Activated naive CD4-positive, alpha-beta T cell treated with Interleukin-2 at 50 U/mL for 16 hours (primary cell): ENCODE measurements around the gene STAT3.
A peak's percentile ranks its signal among the peaks of the same experiment; 100 is the strongest.
"Not testable (repeated sequence)": the region's sequence is repeated elsewhere in the genome, so short reads cannot be mapped to it uniquely, and the experiment has no call there.

Experiments
- DNase-seq: peaks from one replicate; pipeline ENCODE4 v3.0.0-alpha.2; 2020

Gene STAT3

DNA sequence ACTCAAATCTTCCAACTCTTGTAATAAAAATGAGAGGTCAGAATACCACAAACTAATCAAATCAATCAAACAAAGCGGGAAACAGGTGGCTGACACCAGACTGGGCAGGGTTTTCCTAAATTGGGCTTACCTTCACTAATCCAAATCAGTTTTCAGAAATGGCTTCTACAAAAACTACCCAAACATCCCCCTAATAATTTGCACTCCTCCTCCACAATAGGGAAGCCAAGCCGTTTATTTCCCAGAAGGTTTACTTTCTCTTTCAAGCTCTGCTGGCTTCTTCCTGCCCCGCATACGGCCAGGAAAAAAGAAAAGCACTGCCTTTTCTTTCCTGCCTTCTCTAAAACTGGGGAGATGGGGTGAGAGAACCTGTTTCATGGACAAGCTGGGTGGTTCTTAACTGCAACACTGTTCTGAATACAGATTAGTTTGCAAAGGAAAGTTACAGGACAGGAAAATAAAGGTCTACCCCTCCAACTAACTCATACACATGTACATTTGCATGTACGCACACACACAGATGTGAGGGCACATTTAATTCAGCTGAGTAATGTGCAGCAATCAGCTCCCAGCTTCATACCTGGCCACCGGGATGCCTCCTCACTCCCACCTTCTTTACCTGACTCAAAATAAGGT is 9.2 kb downstream of the STAT3 start:
- DNase-seq, result no peak

DNA sequence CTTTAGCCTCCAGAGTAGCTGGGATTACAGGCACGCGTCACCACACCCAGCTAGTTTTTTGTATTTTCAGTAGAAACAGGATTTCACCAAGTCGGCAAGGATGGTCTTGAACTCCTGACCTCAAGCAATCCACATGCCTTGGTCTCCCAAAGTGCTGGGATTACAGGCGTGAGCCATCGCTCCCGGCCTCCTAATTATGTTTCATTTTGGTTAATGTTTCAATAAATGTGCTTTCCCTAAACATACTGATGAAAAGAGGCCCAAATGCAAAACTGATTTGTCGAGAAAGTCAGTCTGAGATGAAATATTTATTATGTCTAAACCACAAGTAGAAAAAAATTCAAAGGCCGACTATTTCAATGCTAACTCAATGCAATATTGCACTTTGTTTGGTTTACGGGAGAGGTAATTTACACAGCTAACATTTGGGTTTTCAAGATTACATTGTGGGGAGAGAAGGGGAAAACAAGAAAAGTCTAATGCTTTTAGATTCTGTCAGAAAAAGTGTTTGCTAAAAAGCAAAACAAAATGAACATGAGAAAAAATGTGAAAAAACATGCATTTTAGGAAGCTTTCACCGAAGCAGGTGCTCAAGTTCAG is 9.8 kb downstream of the STAT3 start:
- no peak for DNase-seq

DNA sequence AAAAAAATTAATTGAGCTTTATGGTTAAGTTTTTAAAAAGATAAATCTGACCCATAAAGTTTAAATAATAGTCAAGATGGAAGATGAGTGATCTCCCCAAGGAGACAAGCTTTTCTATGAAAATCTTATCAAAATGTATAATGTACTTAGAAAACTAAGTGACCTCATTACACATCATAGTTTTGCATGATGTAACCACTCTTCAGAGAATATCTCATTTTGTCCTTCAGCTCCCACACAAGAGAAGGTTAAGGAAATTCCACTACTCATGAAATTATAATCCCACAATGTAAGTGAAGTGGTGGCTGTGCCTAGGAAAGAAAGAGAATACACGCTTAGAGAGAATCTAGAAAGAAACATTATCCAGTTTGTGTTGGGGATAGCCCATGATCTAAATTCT is 14.3 kb downstream of the STAT3 start:
- DNase-seq, result no peak

DNA sequence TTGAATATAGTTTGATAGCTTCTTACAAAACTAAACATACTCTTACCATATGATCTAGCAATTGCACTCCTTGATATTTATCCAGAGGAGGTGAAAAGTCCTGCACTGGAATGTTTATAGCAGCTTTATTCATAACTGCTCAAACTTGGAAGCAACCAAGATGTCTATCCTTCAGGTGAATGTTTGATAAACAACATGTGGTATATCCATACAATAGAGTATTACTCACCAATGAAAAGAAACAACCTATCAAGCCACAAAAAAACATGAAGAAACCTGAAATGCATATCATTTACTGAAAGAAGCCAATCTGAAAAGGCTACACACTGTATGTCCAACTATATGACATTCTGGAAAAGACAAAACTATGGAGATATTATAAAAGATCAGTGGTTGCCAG is 16.1 kb downstream of the STAT3 start:
- no peak for DNase-seq

DNA sequence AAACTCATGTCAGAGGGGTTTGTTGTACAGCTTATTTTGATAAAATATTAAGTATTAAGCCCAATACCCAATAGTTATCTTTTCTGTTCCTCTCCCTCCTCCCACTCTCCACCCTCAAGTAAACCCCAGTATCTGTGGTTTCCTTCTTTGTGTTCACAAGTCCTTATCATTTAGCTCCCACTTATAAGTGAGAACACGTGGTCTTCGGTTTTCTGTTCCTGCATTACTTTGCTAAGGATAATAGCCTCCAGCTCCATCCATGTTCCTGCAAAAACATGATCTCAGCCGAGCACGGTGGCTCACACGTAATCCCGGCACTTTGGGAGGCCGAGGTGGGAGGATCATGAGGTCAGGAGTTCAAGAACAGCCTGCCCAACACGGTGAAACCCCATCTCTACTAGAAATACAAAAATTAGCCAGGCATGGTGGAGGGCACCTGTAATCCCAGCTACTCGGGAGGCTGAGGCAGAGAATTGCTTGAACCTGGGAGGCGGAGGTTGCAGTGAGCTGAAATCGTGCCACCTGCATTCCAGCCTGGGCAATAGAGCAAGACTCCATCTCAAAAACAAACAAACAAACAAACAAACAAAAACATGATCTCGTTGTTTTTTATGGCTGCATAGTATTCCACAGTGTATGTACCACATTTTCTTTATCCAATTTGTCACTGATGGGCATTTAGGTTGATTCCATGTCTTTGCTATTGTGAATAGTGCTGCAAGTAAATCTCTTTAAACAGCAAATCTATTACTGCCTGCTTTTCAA is 19.3 kb downstream of the STAT3 start:
- DNase-seq, result not testable (repeated sequence)

DNA sequence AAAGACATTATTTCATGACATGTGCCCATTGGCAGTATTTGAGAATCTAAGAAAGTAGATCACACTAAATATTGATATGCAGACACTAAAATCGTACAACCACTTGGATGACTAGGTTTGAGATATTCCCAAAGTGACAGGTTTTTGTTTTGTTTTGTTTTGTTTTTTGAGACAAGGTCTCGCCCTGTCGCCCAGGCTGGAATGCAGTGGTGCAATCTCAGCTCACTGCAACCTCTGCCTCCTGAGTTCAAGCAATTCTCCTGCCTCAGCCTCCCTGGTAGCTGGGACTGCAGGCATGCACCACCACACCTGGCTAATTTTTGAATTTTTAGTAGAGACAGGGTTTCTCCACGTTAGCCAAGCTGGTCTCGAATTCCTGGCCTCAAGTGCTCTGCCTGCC is 19.9 kb downstream of the STAT3 start:
- not testable (repeated sequence) for DNase-seq

DNA sequence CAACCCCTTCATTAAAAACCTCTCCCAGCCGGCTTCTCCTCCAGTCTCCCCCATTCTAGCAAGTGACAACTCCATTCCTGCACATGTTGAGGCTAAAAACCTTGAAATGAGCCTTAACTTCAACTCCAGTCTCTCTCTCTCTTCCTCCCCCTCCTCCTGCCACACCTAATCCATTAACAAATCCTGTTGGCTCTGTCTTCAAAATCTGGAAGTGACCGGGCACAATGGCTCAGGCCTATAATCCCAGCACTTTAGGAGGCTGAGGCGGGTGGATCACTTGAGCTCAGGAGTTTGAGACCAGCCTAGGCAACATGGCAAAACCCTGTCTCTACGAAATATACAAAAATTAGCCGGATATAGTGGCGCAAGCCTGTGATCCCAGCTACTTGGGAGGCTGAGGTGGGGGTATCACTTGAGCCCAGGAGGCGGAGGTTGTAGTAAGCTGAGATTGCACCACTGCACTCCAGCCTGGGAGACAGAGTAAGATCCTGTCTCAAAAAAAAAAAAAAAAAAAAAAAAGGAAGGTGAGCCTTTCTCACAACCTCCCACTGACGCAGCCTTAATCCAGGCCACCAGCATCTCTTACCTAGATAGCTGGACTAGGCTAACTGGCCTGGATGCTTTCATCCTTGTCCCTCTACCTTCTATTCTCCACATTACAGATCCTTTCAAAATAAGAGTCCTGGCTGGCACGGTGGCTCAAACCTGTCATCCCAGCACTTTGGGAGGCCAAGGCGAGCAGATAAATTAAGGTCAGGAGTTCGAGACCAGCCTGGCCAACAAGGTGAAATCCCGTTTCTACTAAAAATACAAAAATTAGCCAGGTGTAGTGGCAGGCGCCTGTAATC is 21.8 kb downstream of the STAT3 start:
- DNase-seq, result not testable (repeated sequence)

DNA sequence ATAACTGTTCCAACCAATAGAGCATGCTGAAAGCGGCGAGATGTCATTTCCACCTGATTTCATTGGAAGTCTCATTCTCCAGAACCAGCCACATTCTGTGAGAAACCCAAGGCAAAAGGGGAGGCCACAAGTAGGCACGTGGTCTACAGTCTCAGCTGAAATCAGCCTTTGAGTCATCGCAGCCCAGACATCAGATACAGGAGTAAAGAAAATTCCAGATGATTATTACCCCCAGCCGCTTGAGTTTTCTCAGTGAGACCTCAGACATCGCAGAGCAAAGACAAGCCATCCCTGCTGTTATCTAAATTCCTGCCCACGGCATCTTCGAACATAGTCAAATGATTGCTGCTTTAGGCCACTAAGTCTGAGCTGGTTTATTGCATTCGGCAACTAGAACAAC is 23.1 kb downstream of the STAT3 start:
- DNase-seq, result peak; percentile 29

DNA sequence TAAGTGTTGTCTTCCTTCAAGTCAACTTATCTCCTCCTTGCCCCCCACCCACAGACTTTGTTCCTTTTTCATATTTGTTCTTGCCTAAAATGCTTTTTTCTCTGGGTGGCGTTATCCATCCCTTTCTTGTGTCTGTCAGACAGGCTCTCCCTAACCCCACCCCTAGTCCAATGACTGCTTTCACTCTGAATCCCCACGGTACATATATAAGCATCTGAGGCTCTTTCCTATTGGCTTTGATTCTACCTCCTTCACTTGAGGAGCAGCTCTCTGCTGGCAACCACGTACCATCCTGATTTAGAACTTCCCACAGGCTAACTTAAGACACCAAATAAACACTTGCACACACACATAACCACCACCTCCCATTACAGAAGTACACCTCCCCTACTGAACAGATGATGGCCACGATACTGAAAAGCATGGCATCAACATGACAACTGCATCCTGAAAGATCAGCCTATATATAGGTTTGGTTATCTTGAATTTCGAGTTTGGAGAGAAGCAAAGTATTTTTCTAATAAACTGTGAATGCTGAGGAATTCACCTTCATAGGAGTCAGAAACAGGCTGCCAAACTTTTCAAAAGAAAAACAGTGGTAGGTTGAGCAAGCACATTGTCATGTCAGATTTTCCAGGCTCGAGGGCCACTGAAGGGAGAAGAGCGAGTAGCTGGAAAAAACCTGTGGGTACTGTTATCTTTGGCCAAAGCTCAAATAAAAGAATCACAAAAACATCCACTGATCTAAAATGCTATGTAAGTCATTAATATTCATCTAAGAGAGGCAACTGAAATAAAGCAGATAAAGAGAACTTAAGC is 24.3 kb downstream of the STAT3 start:
- no peak for DNase-seq

DNA sequence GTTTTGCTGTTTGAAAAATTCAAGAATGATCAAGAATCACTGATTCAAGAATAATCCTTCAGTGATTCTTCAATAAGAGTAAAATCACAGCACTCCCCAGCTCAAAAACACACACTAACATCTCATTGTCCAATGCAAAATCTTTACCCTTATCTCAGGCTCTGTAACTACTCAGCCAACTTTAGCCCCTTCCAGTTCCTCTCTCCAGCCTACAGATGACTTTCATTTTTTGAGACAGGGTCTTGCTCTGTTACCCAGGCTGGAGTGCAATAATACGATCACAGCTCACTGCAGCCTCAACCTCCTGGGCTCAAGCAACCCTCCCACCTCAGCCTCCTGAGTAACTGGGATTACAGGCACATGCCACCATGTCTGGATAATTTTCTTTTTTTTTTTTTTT is 25.0 kb downstream of the STAT3 start:
- DNase-seq, result no peak

DNA sequence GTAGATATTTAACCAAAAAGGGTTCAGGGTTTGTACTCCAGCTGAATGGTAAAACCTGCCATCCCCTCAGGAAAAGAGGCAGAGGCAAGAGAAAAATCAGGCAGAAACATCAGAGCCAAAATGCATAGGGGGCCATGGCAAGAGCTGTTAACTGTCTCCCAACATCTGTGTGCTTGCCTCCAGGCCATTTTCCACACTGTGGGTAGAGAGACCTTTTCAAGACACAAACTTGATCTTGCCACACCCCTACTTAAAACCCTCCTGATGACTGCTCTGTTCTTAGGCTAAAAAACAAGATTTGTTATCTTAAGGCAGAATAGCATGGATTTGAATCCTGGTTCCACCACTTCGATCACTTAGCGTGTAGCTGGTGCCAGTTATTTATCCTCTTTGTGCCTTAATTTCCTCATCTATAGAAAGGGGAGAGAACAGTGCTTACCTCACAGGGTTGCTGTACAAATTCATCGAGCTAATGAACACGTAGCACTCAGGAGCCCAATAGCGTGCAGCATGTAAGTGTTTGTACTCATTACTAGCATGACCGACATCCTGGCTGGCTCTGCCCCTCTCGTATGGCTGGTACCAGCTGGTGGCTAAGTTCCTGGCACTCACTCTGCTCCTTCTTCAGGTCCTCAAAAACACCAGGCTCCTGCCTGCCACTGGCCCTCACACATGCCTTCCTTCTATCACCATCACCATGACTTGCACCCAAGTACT is 25.8 kb downstream of the STAT3 start:
- no peak for DNase-seq

DNA sequence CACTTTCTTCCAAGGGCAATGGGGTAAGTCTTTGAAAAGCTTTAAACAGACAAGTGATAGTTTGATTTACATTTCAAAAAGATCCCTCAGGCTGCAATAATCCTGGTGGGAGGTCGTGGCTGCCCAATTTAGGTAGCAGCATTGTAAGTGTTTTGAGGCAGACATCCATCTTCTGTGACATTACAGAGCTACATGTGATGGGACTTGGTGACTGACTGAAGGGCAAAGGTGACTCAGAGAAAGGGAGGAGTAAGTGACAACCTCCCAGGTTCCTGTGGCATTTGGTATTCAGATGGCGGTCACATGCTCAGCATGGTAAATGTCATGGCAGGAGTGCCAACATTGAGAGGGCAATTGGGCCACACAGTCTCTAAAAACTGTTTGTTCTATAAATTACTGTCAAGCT is 26.5 kb downstream of the STAT3 start:
- DNase-seq, result peak; percentile 52

DNA sequence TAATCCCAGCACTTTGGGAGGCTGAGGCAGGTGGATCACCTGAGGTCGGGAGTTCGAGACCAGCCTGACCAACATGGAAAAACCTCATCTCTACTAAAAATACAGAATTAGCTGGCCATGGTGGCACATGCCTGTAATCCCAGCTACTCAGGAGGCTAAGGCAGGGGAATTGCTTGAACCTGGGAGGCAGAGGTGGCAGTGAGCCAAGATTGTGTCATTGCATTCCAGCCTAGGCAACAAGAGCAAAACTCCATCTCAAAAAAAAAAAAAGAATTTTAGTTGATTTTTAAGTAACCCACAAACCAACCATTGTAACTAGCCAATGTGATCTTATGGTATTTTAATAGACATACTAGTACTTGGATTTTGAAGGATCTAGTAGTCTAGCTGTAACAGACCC is 27.9 kb downstream of the STAT3 start:
- not testable (repeated sequence) for DNase-seq

DNA sequence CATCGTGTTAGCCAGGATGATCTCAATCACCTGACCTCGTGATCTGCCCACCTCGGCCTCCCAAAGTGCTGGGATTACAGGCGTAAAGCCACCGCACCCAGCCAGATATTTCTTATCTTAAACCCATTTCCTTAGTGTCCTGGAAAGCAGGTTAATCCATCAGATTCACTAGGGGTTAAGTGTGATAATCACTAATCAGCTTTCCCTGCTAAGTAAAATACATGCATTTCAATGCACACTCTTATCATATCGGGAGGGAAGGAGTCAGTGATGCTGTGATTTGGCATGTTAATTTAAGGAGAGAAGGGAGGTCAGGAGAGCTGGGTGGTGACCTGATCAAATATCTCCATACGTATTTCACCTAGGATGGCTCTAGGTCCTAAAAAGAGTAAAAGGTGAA is 29.1 kb downstream of the STAT3 start:
- no peak for DNase-seq

DNA sequence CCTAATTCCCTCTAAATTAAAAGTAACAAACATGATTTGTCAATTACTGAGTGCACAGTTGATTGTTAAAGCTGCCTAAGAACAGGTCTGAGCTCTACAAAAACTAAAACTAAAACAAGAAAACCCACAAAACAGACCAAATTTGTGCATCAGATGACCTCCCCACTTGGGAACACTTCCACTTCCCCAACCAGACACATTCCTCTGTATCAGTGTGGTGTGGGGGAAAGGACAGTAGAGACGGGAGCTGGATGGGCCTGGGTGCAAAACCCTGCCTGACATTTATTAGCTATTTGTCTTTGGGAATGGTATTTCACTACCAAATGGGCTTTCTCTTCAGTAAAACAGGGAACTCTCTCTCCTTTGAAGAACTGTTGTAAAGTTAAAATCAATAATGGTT is 29.8 kb downstream of the STAT3 start:
- DNase-seq, result no peak

DNA sequence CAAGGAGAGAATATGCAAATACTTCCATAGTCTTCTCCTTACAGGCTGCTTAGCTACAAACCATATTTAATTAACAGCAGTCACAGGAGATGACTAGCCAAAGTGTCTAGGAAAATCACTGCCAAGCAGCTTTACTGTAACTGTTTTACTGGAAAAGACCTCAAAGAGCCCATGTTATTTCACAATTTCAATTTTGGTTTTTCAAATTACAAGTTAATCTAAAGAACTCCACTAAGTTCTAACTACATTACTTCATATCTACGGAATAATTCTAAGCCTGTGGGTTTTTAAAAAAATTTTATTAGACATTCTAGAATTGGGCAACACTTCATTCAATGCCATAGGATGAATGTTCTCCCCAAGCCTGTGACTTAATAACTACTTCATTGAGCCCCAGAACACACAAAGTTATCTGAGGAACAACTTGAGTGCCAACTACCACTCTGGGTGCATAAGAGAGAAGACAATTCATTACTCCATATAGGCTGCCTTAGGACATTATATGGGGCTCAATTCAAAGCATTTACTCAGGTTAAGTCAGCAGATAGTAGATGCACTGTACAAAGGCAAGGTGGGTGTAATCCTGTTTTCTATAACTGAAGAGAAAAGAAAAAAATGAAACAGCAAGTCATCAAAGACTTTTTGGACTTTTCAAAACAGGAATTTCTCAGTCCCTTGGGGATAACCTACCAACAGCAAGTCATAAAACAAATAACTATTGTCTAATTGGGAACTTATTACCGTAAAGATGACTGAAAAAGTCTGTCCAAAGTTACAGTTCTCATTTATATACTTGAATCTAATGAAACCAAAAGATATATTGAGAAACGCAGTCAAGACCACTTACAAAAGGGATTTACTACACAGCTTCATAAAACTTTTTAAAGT is 33.0 kb downstream of the STAT3 start:
- no peak for DNase-seq

DNA sequence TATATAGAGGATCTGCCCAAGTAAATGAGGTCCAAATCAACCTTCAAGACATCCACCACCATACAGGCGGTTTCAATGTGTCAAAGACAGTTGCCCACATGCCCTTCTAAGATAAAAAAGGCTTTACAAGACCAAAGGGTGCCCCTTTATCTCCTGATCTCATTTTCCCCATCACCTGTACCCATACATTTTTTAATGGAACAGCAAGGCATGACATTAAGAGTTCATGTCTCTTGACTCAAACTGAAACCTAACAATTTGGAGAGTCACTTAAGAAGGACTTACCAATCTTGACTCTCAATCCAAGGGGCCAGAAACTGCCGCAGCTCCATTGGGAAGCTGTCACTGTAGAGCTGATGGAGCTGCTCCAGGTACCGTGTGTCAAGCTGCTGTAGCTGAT is 40.1 kb downstream of the STAT3 start:
- DNase-seq, result no peak

DNA sequence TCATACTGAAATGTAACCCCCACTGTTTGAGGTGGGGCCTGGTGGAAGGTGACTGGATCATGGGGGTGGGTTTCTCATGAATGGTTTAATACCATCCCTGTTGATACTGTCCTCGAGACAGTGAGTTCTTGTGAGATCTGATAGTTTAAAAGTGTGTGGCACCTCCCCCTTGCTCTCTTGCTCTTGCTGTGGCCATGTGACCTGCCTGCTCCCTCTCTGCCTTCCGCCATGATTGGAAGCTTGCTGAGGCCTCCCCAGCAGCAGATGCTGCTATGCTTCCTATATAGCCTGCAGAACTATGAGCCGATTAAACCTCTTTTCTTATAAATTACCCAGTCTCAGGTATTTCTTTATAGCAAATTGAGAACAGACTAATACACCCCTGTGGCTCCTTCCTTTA is 40.6 kb downstream of the STAT3 start:
- DNase-seq, result no peak

DNA sequence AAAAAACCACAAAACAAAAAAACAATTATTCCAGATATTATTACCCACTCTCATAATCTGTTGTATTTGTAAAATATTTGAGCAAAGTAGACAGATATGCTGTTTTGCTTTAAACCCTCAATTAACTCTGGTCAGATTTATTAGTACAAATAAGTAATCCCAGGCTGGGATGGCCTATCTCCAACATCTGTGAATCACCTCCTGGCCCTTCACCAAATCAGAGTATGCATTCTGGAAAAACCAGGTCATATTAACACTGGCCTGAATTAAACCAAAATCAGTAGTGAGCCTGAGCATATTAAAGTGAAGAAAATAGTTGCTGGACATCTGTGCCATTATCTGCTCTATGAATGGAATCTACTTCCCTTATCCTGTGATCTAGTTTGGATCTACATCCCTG is 41.0 kb downstream of the STAT3 start:
- DNase-seq, result no peak

DNA sequence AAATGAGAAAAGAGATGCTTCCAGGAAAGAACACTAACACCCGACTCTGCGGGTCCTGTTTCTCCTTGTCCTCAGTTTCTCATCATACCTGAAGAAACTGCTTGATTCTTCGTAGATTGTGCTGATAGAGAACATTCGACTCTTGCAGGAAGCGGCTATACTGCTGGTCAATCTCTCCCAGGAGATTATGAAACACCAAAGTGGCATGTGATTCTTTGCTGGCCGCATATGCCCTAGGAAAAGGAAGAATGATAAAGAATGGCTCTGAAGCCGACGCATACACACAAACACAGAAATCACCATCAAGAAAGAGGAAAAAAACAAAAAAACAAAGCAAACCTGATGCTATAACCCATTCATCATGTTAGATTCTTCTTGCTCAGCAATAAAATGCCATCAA is 41.8 kb downstream of the STAT3 start:
- DNase-seq, result no peak
